ENCODE data around the gene CACHD1. TPM values are rescaled to one million over a fixed set of nuclear protein-coding genes. Genes with fewer than 3 reads are reported as not detected.

Gene CACHD1
- total RNA-seq, 1 donor from 2014 or later, result 12.1 TPM

GRCh38 chr1:64539781-64540218 is 69.9 kb downstream of the CACHD1 start:
- DNase-seq (ENCODE audit: low read depth), result no peak
- H3K4me3 ChIP-seq (ENCODE audit: low read depth, low read length), result no peak overlapping the region
- TF ChIP-seq CTCF (IDR thresholded peaks at IDR 0.05; ENCODE audit: insufficient read depth, low read length, poor library complexity, severe bottlenecking), result no peak
- no peaks in the 10 kb centered on the region for H3K36me3 ChIP-seq (ENCODE audit: control insufficient read depth, insufficient read depth, low read length)
- H3K27me3 ChIP-seq (ENCODE audit: control insufficient read depth, insufficient read depth, low read length), result no peaks in the 10 kb centered on the region

- no peaks in the 10 kb centered on the region for H3K27me3 ChIP-seq (ENCODE audit: control insufficient read depth, insufficient read depth, low read length)
- no peak overlapping the region for H3K4me3 ChIP-seq (ENCODE audit: low read depth, low read length)
- TF ChIP-seq CTCF (IDR thresholded peaks at IDR 0.05; ENCODE audit: insufficient read depth, low read length, poor library complexity, severe bottlenecking), result no peak
- no peak for DNase-seq (ENCODE audit: low read depth)
- H3K36me3 ChIP-seq (ENCODE audit: control insufficient read depth, insufficient read depth, low read length), result no peaks in the 10 kb centered on the region
Observed at GRCh38 chr1:64540265-64540791, 70.4 kb downstream of the CACHD1 start.

GRCh38 chr1:64542118-64542517 is 72.2 kb downstream of the CACHD1 start:
- H3K4me3 ChIP-seq (ENCODE audit: low read depth, low read length), result no peak overlapping the region
- no peaks in the 10 kb centered on the region for H3K36me3 ChIP-seq (ENCODE audit: control insufficient read depth, insufficient read depth, low read length)
- H3K27me3 ChIP-seq (ENCODE audit: control insufficient read depth, insufficient read depth, low read length), result no peaks in the 10 kb centered on the region
- TF ChIP-seq CTCF (IDR thresholded peaks at IDR 0.05; ENCODE audit: insufficient read depth, low read length, poor library complexity, severe bottlenecking), result no peak
- no peak for DNase-seq (ENCODE audit: low read depth)

GRCh38 chr1:64543831-64544230 is 73.9 kb downstream of the CACHD1 start:
- no peaks in the 10 kb centered on the region for H3K36me3 ChIP-seq (ENCODE audit: control insufficient read depth, insufficient read depth, low read length)
- H3K4me3 ChIP-seq (ENCODE audit: low read depth, low read length), result no peak overlapping the region
- DNase-seq (ENCODE audit: low read depth), result no peak
- no peaks in the 10 kb centered on the region for H3K27me3 ChIP-seq (ENCODE audit: control insufficient read depth, insufficient read depth, low read length)
- no peak for TF ChIP-seq CTCF (IDR thresholded peaks at IDR 0.05; ENCODE audit: insufficient read depth, low read length, poor library complexity, severe bottlenecking)

GRCh38 chr1:64545118-64545843 is 75.4 kb downstream of the CACHD1 start:
- Histone ChIP-seq H3K4me3 (ENCODE audit: low read depth, low read length) (no peak overlapping the region), H3K36me3 (ENCODE audit: control insufficient read depth, insufficient read depth, low read length) (no peaks in the 10 kb centered on the region), H3K27me3 (ENCODE audit: control insufficient read depth, insufficient read depth, low read length) (no peaks in the 10 kb centered on the region)
- no peak for DNase-seq (ENCODE audit: low read depth)
- TF ChIP-seq CTCF (IDR thresholded peaks at IDR 0.05; ENCODE audit: insufficient read depth, low read length, poor library complexity, severe bottlenecking), result no peak

- TF ChIP-seq CTCF (IDR thresholded peaks at IDR 0.05; ENCODE audit: insufficient read depth, low read length, poor library complexity, severe bottlenecking), result no peak
- Histone ChIP-seq H3K27me3 (ENCODE audit: control insufficient read depth, insufficient read depth, low read length) (no peaks in the 10 kb centered on the region), H3K4me3 (ENCODE audit: low read depth, low read length) (no peak overlapping the region), H3K36me3 (ENCODE audit: control insufficient read depth, insufficient read depth, low read length) (no peaks in the 10 kb centered on the region)
- no peak for DNase-seq (ENCODE audit: low read depth)
Observed at GRCh38 chr1:64546013-64546412, 76.1 kb downstream of the CACHD1 start.

Data from kidney epithelial cell (primary cell).